Breast epithelium (tissue), 4 donors: Measurements from ENCODE around the gene MAMSTR. TPM values are rescaled to one million over a fixed set of nuclear protein-coding genes. Genes with fewer than 3 reads are reported as not detected.

Experiments
- DNase-seq, 2 donors: peaks; one replicate each; pipeline ENCODE4 v3.0.0-alpha.2; 2019; ENCODE audit warnings: low spot score in 2 of 2
- H3K27ac ChIP-seq, 2 donors: fragments of 200-600 bp; sonication (generic) in 1 of 2; one replicate each; pipeline ENCODE4 v1.5.1; 2016 to 2019; ENCODE audit warnings: mild to moderate bottlenecking in 1 of 2
- H3K27me3 ChIP-seq, 2 donors: fragments of 200-600 bp; sonication (generic) in 1 of 2; one replicate each; pipeline versions ENCODE4 v1.5.1 to v1.6.0; 2017 to 2019; ENCODE audit warnings: control low read depth in 1 of 2, mild to moderate bottlenecking in 1 of 2
- H3K36me3 ChIP-seq: fragments of 200-600 bp; one replicate; pipeline ENCODE4 v1.5.1; 2019
- H3K4me1 ChIP-seq, 2 donors: fragments of 200-600 bp; sonication (generic); one replicate each; pipeline ENCODE4 v1.5.1; 2016 to 2019; ENCODE audit warnings: control low read depth in 1 of 2
- H3K4me3 ChIP-seq, 3 donors: fragments of 200-600 bp; sonication (generic); 1 replicate in 2 of 3; 2 replicates in 1 of 3; pipeline ENCODE4 v1.5.1; 2016 to 2019; ENCODE audit warnings: mild to moderate bottlenecking in 3 of 3, moderate library complexity in 2 of 3
- H3K9me3 ChIP-seq, 2 donors: fragments of 200-600 bp; sonication (generic) in 1 of 2; one replicate each; pipeline ENCODE4 v1.5.1; 2016 to 2019; ENCODE audit warnings: control low read depth in 1 of 2
- POLR2A ChIP-seq: fragments of 450-650 bp; IDR thresholded peaks from one replicate; pipeline ENCODE4 v1.6.1; 2016; ENCODE audit warnings: antibody characterized with exemption, mild to moderate bottlenecking, moderate library complexity
- POLR2AphosphoS5 ChIP-seq, 3 donors: sonication (generic); formaldehyde crosslinking; IDR thresholded peaks; one replicate each; pipeline ENCODE4 v1.6.1; 2017; ENCODE audit warnings: antibody characterized with exemption in 3 of 3
- intact Hi-C: fragments of 100-400 bp; cut with DNase I; formaldehyde crosslinking; loops from one replicate; pipeline ENCODE4 v1.15.1; 2023; ENCODE audit warnings: low total_unique reads
- total RNA-seq, 3 donors: library from RNA; depleted of rRNA; stranded (reverse); fragments of >200 nt; gene quantifications; one replicate each; pipeline ENCODE4 v1.1.0, GENCODE V29; 2016
- TF ChIP-seq, protein P1 (sequence below), 3 donors: fragments of 450-650 bp; IDR thresholded peaks; one replicate each; pipeline ENCODE4 v1.5.1; 2016 to 2017; ENCODE audit warnings: antibody characterized with exemption in 3 of 3, mild to moderate bottlenecking in 3 of 3, moderate library complexity in 3 of 3

MAMSTR gene
- total RNA-seq, 3 donors from 2014 or later: 0.32 to 1.9 (median 1.3) TPM

GRCh38 chr19:48739404-48740163, 20.1 kb upstream of the MAMSTR start:
- Histone ChIP-seq H3K4me1 (no peaks in the 10 kb centered on the region), H3K36me3 (no peaks in the 10 kb centered on the region), H3K27me3 (no peaks in the 10 kb centered on the region), H3K4me3 (peak overlapping the region; percentile 50 to 81 (median 68)), H3K27ac (peak overlapping the region; percentile 76), H3K9me3 (no peaks in the 10 kb centered on the region)
- TF ChIP-seq POLR2AphosphoS5 (IDR thresholded peaks at IDR 0.05): no peak
- TF ChIP-seq, protein P1, sequence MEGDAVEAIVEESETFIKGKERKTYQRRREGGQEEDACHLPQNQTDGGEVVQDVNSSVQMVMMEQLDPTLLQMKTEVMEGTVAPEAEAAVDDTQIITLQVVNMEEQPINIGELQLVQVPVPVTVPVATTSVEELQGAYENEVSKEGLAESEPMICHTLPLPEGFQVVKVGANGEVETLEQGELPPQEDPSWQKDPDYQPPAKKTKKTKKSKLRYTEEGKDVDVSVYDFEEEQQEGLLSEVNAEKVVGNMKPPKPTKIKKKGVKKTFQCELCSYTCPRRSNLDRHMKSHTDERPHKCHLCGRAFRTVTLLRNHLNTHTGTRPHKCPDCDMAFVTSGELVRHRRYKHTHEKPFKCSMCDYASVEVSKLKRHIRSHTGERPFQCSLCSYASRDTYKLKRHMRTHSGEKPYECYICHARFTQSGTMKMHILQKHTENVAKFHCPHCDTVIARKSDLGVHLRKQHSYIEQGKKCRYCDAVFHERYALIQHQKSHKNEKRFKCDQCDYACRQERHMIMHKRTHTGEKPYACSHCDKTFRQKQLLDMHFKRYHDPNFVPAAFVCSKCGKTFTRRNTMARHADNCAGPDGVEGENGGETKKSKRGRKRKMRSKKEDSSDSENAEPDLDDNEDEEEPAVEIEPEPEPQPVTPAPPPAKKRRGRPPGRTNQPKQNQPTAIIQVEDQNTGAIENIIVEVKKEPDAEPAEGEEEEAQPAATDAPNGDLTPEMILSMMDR (IDR thresholded peaks at IDR 0.05): no peak
- no peak for TF ChIP-seq POLR2A
- DNase-seq: no peak
- intact Hi-C loops: no loop called here

- peak; percentile 90 to 96 for DNase-seq
- intact Hi-C loops: no loop called here
Observed at GRCh38 chr19:48738557-48739403, 19.3 kb upstream of the MAMSTR start.

GRCh38 chr19:48737360-48737998, 18.0 kb upstream of the MAMSTR start:
- no peaks in the 10 kb centered on the region for H3K9me3 ChIP-seq
- intact Hi-C loops: no loop called here
- no peaks in the 10 kb centered on the region for H3K27me3 ChIP-seq
- no peak overlapping the region for H3K4me3 ChIP-seq
- no peak for DNase-seq
- H3K4me1 ChIP-seq: no peaks in the 10 kb centered on the region
- H3K27ac ChIP-seq: no peak overlapping the region
- TF ChIP-seq, protein P1 (IDR thresholded peaks at IDR 0.05): no peak
- no peak for TF ChIP-seq POLR2AphosphoS5 (IDR thresholded peaks at IDR 0.05)
- no peak for TF ChIP-seq POLR2A
- H3K36me3 ChIP-seq: no peaks in the 10 kb centered on the region

More at GRCh38 chr19:48738557-48739403, 19.3 kb upstream of the MAMSTR start:
- TF ChIP-seq, protein P1 (IDR thresholded peaks at IDR 0.05): no peak
- TF ChIP-seq POLR2AphosphoS5 (IDR thresholded peaks at IDR 0.05): peak in 1 of 3 donors; percentile 26
- H3K4me3 ChIP-seq: peak overlapping the region; percentile 50 to 81 (median 68)
- no peaks in the 10 kb centered on the region for H3K4me1 ChIP-seq
- H3K27ac ChIP-seq: peak overlapping the region; percentile 76
- H3K9me3 ChIP-seq: no peaks in the 10 kb centered on the region
- H3K36me3 ChIP-seq: no peaks in the 10 kb centered on the region
- no peaks in the 10 kb centered on the region for H3K27me3 ChIP-seq

- TF ChIP-seq POLR2AphosphoS5 (IDR thresholded peaks at IDR 0.05): no peak
- Histone ChIP-seq H3K4me3 (no peak overlapping the region), H3K27ac (no peak overlapping the region), H3K9me3 (no peaks in the 10 kb centered on the region), H3K36me3 (no peaks in the 10 kb centered on the region), H3K4me1 (no peaks in the 10 kb centered on the region), H3K27me3 (no peaks in the 10 kb centered on the region)
- intact Hi-C loops: no loop called here
- no peak for DNase-seq
Observed at GRCh38 chr19:48735031-48735615, 15.6 kb upstream of the MAMSTR start.

DNA sequence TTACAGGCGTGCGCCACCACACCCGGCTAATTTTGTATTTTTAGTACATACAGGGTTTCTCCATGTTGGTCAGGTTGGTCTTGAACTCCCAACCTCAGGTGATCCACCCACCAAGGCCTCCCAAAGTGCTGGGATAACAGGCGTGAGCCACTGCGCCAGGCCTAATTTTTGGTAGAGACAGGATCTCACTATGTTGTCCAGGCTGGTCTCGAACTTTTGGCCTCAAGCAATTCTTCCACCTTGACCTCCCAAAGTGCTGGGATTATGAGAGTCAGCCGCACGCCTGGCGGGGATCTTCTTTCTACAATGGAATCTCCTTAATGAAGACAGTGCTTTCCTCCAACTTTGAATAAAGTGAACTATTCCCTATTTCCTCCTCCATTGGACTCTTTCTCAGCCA, 15.1 kb upstream of the MAMSTR start:
- Histone ChIP-seq H3K4me1 (no peaks in the 10 kb centered on the region), H3K9me3 (no peaks in the 10 kb centered on the region), H3K4me3 (no peak overlapping the region), H3K27me3 (no peaks in the 10 kb centered on the region), H3K36me3 (no peaks in the 10 kb centered on the region), H3K27ac (no peak overlapping the region)
- no peak for DNase-seq
- no peak for TF ChIP-seq POLR2A
- TF ChIP-seq POLR2AphosphoS5 (IDR thresholded peaks at IDR 0.05): no peak
- TF ChIP-seq, protein P1 (IDR thresholded peaks at IDR 0.05): no peak
- intact Hi-C loops: no loop called here
